Measurements from ENCODE around the gene KDM4B.

DNA sequence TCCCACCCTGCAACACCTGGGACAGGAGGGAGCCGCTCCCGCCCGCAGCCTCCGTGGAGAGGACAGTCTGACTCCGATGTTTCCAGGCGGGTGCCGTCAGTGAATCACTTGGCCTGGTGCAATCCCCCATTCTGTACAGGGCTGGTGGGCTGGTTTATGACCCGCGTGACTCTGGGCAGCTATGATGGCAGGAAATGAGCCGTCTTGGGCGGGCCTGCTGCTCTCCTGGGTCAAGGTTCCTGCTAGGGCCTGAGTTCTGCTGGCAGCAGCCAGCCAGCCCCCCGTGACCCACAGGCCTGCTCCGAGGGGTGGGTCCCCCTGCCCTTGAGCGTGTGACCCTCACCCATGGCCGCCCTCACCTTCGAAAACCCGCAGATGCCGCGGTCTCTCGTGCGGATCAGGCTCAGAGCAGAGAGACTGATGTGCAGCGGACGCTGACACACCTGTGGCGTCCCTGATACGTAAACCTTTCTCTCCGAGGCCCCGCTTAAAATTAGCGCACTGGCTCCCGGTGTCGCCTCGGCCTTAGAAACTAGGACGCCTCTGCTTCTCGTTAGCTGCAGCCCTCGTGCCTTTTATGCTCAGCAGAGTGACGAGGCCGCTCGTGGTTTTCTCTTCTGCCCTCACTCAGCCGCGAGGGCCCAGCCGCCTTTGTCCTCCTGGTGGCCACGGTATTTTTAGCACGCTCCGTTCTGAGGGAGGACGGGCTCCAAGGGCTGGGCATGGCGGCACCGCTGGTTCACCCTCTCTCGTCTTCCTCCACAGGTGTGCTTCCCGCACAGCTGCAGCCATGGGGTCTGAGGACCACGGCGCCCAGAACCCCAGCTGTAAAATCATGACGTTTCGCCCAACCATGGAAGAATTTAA lies 63.4 kb downstream of the KDM4B start:
- TF ChIP-seq, protein P1, sequence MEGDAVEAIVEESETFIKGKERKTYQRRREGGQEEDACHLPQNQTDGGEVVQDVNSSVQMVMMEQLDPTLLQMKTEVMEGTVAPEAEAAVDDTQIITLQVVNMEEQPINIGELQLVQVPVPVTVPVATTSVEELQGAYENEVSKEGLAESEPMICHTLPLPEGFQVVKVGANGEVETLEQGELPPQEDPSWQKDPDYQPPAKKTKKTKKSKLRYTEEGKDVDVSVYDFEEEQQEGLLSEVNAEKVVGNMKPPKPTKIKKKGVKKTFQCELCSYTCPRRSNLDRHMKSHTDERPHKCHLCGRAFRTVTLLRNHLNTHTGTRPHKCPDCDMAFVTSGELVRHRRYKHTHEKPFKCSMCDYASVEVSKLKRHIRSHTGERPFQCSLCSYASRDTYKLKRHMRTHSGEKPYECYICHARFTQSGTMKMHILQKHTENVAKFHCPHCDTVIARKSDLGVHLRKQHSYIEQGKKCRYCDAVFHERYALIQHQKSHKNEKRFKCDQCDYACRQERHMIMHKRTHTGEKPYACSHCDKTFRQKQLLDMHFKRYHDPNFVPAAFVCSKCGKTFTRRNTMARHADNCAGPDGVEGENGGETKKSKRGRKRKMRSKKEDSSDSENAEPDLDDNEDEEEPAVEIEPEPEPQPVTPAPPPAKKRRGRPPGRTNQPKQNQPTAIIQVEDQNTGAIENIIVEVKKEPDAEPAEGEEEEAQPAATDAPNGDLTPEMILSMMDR (conservative IDR thresholded peaks at IDR 0.05 in 1 of 2, IDR thresholded peaks at IDR 0.05 in 1 of 2; ENCODE audit: low read depth in 1 of 2, low read length in 2 of 2) = no peak
- no peak for TF ChIP-seq EZH2 (IDR thresholded peaks at IDR 0.05; ENCODE audit: low read length, missing control alignments)
